ENCODE data around the gene NR2F1.

DNA sequence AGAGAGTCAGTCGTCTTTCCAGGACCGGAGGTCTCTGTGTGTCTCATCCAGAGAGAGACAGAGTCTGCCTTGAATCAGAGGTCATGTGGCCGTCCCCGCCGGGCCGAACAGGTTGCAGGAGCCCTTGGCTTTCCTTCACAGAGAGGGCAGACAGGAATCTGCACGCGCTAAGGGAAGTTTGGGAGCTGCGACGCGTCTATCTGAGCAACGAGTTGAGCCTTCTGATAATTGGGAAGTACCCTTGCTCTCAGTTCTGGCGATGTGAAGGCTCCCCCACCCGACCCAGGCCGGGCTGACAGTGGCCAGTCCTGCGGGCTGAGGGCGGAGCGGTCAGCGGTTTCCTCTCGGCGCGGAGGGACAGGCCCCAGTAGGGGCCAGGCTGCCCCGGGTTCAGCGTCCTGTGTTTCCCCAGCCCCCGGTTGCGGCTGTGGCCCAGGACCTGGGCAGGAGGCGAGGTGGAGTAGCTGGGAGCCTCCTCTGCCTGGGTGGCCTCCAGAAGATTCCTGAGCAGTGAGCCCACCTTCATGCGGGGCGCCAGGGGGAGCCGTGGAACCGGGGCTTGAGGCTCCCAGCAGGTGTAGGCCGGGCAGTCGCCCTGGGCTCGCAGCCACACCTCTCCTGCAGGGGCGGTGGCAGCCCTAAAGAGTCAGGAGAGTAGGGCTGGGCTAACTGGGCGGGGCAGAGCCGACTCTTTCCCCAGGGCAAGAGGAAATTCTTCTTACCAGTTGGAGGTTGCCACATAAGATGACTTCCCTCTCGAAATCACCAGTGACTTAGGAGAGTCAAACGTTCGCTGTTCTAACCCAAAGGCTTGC is 13.9 kb downstream of the NR2F1 start:
- TF ChIP-seq CTCF (IDR thresholded peaks at IDR 0.05) = peak; percentile 17; the same call in 1 of the 2 replicates
- no peak for TF ChIP-seq ZFX (IDR thresholded peaks at IDR 0.05; ENCODE audit: borderline replicate concordance)

Data from 22Rv1 (cell line).